GM12892 (cell line): ENCODE results near the gene TBC1D4.

ENCODE experiments used
- POLR2A ChIP-seq: IDR thresholded peaks from 2 replicates; pipeline ENCODE4 v1.6.1; 2011; ENCODE audit warnings: low read depth, low read length, control low read depth
- POLR2AphosphoS5 ChIP-seq: IDR thresholded peaks from 2 replicates; pipeline ENCODE4 v1.6.1; 2011; ENCODE audit warnings: low read depth, low read length, control low read depth
- TAF1 ChIP-seq: IDR thresholded peaks from 2 replicates; pipeline ENCODE4 v1.6.1; 2011; ENCODE audit warnings: low read depth, mild to moderate bottlenecking, control low read depth, low read length, borderline replicate concordance

- TF ChIP-seq POLR2A: no peak
- no peak for TF ChIP-seq POLR2AphosphoS5
- TF ChIP-seq TAF1: no peak
Observed at GRCh38 chr13:75363371-75363770, 118.6 kb downstream of the TBC1D4 start.
